Measurements from ENCODE around the gene GIT1.

DNA sequence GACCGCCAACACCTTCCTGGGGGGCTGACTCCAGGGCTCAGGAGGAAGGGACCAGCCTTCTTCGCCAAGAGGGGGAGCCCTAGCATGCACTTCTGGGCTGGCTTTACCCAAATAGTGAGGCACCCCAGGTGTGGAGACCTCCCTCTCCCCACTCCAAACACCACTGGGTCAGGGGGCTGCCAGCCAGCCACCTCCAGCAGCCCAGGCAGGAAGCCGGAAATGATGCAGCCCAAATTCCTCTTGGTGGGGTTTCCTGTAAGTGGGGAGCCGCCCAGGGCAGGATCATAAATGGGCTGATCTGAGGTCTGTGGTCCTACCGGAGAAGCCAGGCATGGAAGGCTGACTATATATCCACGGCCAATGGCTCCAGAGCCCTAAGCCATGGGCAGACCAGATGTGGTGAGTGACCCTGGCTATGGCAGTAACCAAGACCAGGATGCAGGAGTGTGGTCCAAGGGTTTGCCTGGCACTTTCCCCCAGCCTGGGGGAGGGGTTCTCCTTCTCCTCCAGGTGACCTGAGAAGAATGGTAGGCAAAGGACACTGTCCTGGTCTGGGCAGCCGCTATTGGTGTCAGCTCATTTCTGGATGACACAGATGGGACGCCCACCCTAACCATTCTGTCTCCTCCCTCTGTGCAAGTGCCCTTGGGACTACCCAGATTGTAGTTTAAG is 4.2 kb downstream of the GIT1 start:
- TF ChIP-seq, protein P1, sequence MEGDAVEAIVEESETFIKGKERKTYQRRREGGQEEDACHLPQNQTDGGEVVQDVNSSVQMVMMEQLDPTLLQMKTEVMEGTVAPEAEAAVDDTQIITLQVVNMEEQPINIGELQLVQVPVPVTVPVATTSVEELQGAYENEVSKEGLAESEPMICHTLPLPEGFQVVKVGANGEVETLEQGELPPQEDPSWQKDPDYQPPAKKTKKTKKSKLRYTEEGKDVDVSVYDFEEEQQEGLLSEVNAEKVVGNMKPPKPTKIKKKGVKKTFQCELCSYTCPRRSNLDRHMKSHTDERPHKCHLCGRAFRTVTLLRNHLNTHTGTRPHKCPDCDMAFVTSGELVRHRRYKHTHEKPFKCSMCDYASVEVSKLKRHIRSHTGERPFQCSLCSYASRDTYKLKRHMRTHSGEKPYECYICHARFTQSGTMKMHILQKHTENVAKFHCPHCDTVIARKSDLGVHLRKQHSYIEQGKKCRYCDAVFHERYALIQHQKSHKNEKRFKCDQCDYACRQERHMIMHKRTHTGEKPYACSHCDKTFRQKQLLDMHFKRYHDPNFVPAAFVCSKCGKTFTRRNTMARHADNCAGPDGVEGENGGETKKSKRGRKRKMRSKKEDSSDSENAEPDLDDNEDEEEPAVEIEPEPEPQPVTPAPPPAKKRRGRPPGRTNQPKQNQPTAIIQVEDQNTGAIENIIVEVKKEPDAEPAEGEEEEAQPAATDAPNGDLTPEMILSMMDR (IDR thresholded peaks at IDR 0.05) = peak in 1 of 6 experiments; percentile 11
- TF ChIP-seq POLR2A (IDR thresholded peaks at IDR 0.05) = no peak

Data from thyroid gland (tissue), 4 donors.